HepG2 (cell line): ENCODE data around the gene ITCH. TPM values are rescaled to one million over a fixed set of nuclear protein-coding genes. Genes with fewer than 3 reads are reported as not detected.
A peak's percentile ranks its signal among the peaks of the same experiment; 100 is the strongest.

Experiments
- ATAC-seq: fragments of 200-7000 bp; cut with Tn5 transposase; 3 replicates; pipeline ENCODE4 v1.9.1; 2020; ENCODE audit warnings: mild to moderate bottlenecking, moderate library complexity
- BruUV-seq: library from RNA; stranded (reverse); fragments of 400-500 nt; replicated peaks from 2 replicates; lab custom pipeline; 2021; lab: Mats Ljungman, UMichigan
- CTCF ChIA-PET: fragments of 300-600 bp; formaldehyde crosslinking; extraction: SDS; loops from one replicate; lab custom pipeline; 2021; ENCODE audit warnings: low total read pairs, inconsistent platforms, low intra/inter-chr PET ratio; lab: Yijun Ruan, JAX
- POLR2A ChIA-PET: fragments of 350-600 bp; sonication (Branson Sonifier 250); formaldehyde crosslinking; loops from one replicate; lab custom pipeline; 2020; ENCODE audit warnings: antibody characterized with exemption, inconsistent platforms; lab: Yijun Ruan, JAX
- DNase-seq: peaks from one replicate; pipeline ENCODE4 v3.0.0-alpha.2; 2015; ENCODE audit warnings: low spot score
- FAIRE-seq: peaks from 3 replicates; lab custom pipeline; 2011; peaks lifted over from hg19 to GRCh38; lab: Jason Lieb, UNC
- H2AFZ ChIP-seq: one replicate; pipeline ENCODE4 v1.6.1; 2011; ENCODE audit warnings: low read length, inconsistent platforms
- H3K27ac ChIP-seq: fragments of 300-600 bp; 3 replicates; pipeline ENCODE4 v1.8.0; 2011; ENCODE audit warnings: mixed run types, mild to moderate bottlenecking, mixed read lengths, low read length, inconsistent platforms; ENCODE audit not compliant: insufficient read depth; ENCODE audit errors: extremely low read length
- H3K27me3 ChIP-seq, 2 experiments: fragments of 200-600 bp in 1 of 2; 2 replicates in 1 of 2; 3 replicates in 1 of 2; pipeline versions ENCODE4 v1.6.0 to v1.8.0; 2011; ENCODE audit warnings: low read length in 2 of 2, mild to moderate bottlenecking in 2 of 2, moderate library complexity in 2 of 2, inconsistent platforms in 1 of 2; ENCODE audit not compliant: insufficient read depth in 2 of 2, control insufficient read depth in 1 of 2
- H3K36me3 ChIP-seq, 2 experiments: fragments of 200-600 bp in 1 of 2; replicated peaks in 1 of 2; 2 replicates in 1 of 2; 3 replicates in 1 of 2; pipeline versions ENCODE4 v1.5.1 to v1.8.0; 2011; ENCODE audit warnings: low read length in 2 of 2, inconsistent platforms in 1 of 2; ENCODE audit not compliant: insufficient read depth in 2 of 2, control insufficient read depth in 1 of 2
- H3K4me1 ChIP-seq: 2 replicates; pipeline ENCODE4 v1.5.1; 2012; ENCODE audit warnings: low read length, inconsistent platforms; ENCODE audit not compliant: insufficient read depth
- H3K4me2 ChIP-seq: 2 replicates; pipeline ENCODE4 v1.6.0; 2011; ENCODE audit warnings: low read depth, low read length, inconsistent platforms
- H3K4me3 ChIP-seq, 3 experiments: fragments of 200-600 bp in 1 of 3; sonication (generic), shearing (Covaris generic) in 1 of 3; replicated peaks in 1 of 3; 2 replicates each; pipeline ENCODE4 v1.5.1; 2011 to 2016; ENCODE audit warnings: low read length in 3 of 3, inconsistent platforms in 2 of 3, low read depth in 2 of 3, mild to moderate bottlenecking in 2 of 3, control low read depth in 1 of 3, mixed read lengths in 1 of 3; ENCODE audit not compliant: insufficient read depth in 1 of 3
- H3K79me2 ChIP-seq: one replicate; pipeline ENCODE4 v1.6.1; 2011; ENCODE audit warnings: low read length, inconsistent platforms; ENCODE audit not compliant: insufficient read depth
- H3K9ac ChIP-seq: 2 replicates; pipeline ENCODE4 v1.6.0; 2011; ENCODE audit warnings: mild to moderate bottlenecking, low read depth, low read length, inconsistent platforms; ENCODE audit not compliant: insufficient read depth
- H3K9me3 ChIP-seq: 2 replicates; pipeline ENCODE4 v1.5.1; 2012; ENCODE audit warnings: mild to moderate bottlenecking, low read length
- H4K20me1 ChIP-seq: 2 replicates; pipeline ENCODE4 v1.6.0; 2011; ENCODE audit warnings: inconsistent platforms, mild to moderate bottlenecking, low read length, moderate library complexity; ENCODE audit not compliant: insufficient read depth
- AKAP8 ChIP-seq: sonication (generic); formaldehyde crosslinking; IDR thresholded peaks from 2 replicates; pipeline ENCODE4 v1.5.1; 2020; ENCODE audit warnings: mild to moderate bottlenecking, missing genetic modification reagents
- ARNTL ChIP-seq: sonication (generic); formaldehyde crosslinking; IDR thresholded peaks from 2 replicates; pipeline ENCODE4 v1.4.0; 2020; ENCODE audit warnings: mild to moderate bottlenecking, missing genetic modification reagents
- ATRX ChIP-seq: sonication (generic); formaldehyde crosslinking; IDR thresholded peaks from 2 replicates; pipeline ENCODE4 v1.4.0; 2020; ENCODE audit warnings: missing genetic modification reagents, borderline replicate concordance
- ETV5 ChIP-seq: IDR thresholded peaks from 2 replicates; pipeline ENCODE4 v1.6.1; 2018; ENCODE audit warnings: missing biosample characterization, missing genetic modification reagents, inconsistent platforms, borderline replicate concordance
- HES4 ChIP-seq: sonication (generic); formaldehyde crosslinking; IDR thresholded peaks from 2 replicates; pipeline ENCODE4 v1.9.0; 2021; ENCODE audit warnings: mild to moderate bottlenecking, missing genetic modification reagents, borderline replicate concordance
- MED13 ChIP-seq: sonication (generic); formaldehyde crosslinking; IDR thresholded peaks from 2 replicates; pipeline ENCODE4 v1.5.0; 2020; ENCODE audit warnings: missing genetic modification reagents
- MEF2D ChIP-seq: sonication (generic); formaldehyde crosslinking; IDR thresholded peaks from 2 replicates; pipeline ENCODE4 v1.5.1; 2020; ENCODE audit warnings: mild to moderate bottlenecking, missing genetic modification reagents
- POLR2AphosphoS5 ChIP-seq: IDR thresholded peaks from 2 replicates; pipeline ENCODE4 v1.6.1; 2012; ENCODE audit warnings: low read depth, low read length
- RBFOX2 ChIP-seq: fragments of 200-400 bp; formaldehyde crosslinking; IDR thresholded peaks from 2 replicates; pipeline ENCODE4 v1.6.1; 2017; ENCODE audit warnings: low read depth, mild to moderate bottlenecking, low read length
- SOX13 ChIP-seq, 3 experiments: fragments of 450-650 bp in 1 of 3; sonication (generic) in 1 of 3; formaldehyde crosslinking in 1 of 3; IDR thresholded peaks in 2 of 3; conservative IDR thresholded peaks in 1 of 3; 2 replicates each; pipeline versions ENCODE4 v1.5.0 to v1.6.1; 2016 to 2020; ENCODE audit warnings: antibody characterized with exemption in 1 of 3, mild to moderate bottlenecking in 1 of 3, missing compliant biosample characterization in 1 of 3, missing genetic modification reagents in 1 of 3, moderate library complexity in 1 of 3
- SP4 ChIP-seq: sonication (generic); formaldehyde crosslinking; IDR thresholded peaks from 2 replicates; pipeline ENCODE4 v1.8.1; 2023; ENCODE audit warnings: mild to moderate bottlenecking, missing genetic modification reagents
- ZBTB38 ChIP-seq: sonication (generic); formaldehyde crosslinking; IDR thresholded peaks from 2 replicates; pipeline ENCODE4 v1.5.1; 2020; ENCODE audit warnings: mild to moderate bottlenecking, missing genetic modification reagents
- ZFP90 ChIP-seq: sonication (generic); formaldehyde crosslinking; IDR thresholded peaks from 2 replicates; pipeline ENCODE4 v1.8.0; 2022; ENCODE audit warnings: missing genetic modification reagents, mild to moderate bottlenecking, inconsistent platforms, borderline replicate concordance
- ZNF264 ChIP-seq: sonication (generic); formaldehyde crosslinking; IDR thresholded peaks from 2 replicates; pipeline ENCODE4 v1.4.0; 2020; ENCODE audit warnings: missing genetic modification reagents
- ZNF282 ChIP-seq: fragments of 450-650 bp; IDR thresholded peaks from 2 replicates; pipeline ENCODE4 v1.6.1; 2018; ENCODE audit not compliant: partially characterized antibody
- ZNF317 ChIP-seq: sonication (generic); formaldehyde crosslinking; IDR thresholded peaks from 2 replicates; pipeline ENCODE4 v1.5.0; 2020; ENCODE audit warnings: mild to moderate bottlenecking, missing genetic modification reagents
- ZNF766 ChIP-seq: sonication (generic); formaldehyde crosslinking; IDR thresholded peaks from 2 replicates; pipeline ENCODE4 v1.5.0; 2020; ENCODE audit warnings: missing genetic modification reagents, borderline replicate concordance
- WGBS: methylation state at CpG from one replicate; pipeline ENCODE4 v1.1.6; 2017; ENCODE audit warnings: low lambda C conversion rate; 5-methylcytosine and 5-hydroxymethylcytosine counted together
- in situ Hi-C: cut with HindIII; loops from 2 replicates; pipeline ENCODE4 v1.10.0; 2017; ENCODE audit warnings: low pct_unique_long_range_greater_than_20kb; ENCODE audit not compliant: extremely low pct_ligation_motif_present
- intact Hi-C: fragments of 100-400 bp; cut with micrococcal nuclease; formaldehyde crosslinking; loops from one replicate; pipeline ENCODE4 v1.10.0; 2022; ENCODE audit not compliant: unreplicated experiment
- polyA plus RNA-seq, 8 experiments: library from polyadenylated mRNA; depleted of rRNA in 3 of 8; stranded (reverse) in 7 of 8; unstranded in 1 of 8; fragments of >200 nt; fragmentation: Illumina TruSeq in 4 of 8; extraction: Trizol in 4 of 8; gene quantifications; 2 replicates each; pipeline versions ENCODE4 v1.2.1 to v1.2.3, GENCODE V29; 2011 to 2016; ENCODE audit warnings: low read depth in 4 of 8, missing spikeins in 1 of 8, mixed read lengths in 1 of 8; ENCODE audit not compliant: insufficient read depth in 1 of 8
- total RNA-seq, 5 experiments: library from RNA; depleted of rRNA; stranded (reverse); fragments of >200 nt; fragmentation: Illumina TruSeq; extraction: Trizol; gene quantifications; 2 replicates each; pipeline ENCODE4 v1.2.3, GENCODE V29; 2016; ENCODE audit warnings: low read depth in 1 of 5
- TF ChIP-seq, protein P1 (sequence below): sonication (generic); formaldehyde crosslinking; IDR thresholded peaks from 2 replicates; pipeline ENCODE4 v1.4.0; 2020; ENCODE audit warnings: missing genetic modification reagents
- TF ChIP-seq, protein P2 (sequence below): sonication (generic); formaldehyde crosslinking; IDR thresholded peaks from 2 replicates; pipeline ENCODE4 v1.5.0; 2020; ENCODE audit warnings: missing genetic modification reagents
- TF ChIP-seq, protein P3 (sequence below): sonication (generic); formaldehyde crosslinking; IDR thresholded peaks from 2 replicates; pipeline ENCODE4 v1.8.0; 2022; ENCODE audit warnings: mild to moderate bottlenecking, missing genetic modification reagents, moderate library complexity

Gene ITCH
- total and polyA plus RNA-seq, 2 of the 13 experiments (the other 11 are each of a cell fraction or from before 2014, with no cell fraction given), result 20.5 to 112 TPM

DNA sequence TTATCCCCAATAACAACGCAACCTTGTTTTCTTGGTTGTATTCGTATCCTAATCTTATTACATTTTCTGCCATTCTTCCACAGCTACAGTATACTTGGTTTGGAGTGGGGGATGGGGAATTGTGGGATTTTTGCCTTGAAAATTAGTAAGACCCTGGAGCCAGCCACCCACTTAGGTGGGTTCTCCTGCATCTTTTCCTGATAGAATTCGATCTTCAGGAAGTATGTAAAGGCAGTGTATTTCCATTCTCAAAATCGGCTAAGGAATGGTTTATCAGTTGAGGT lies 1.1 kb downstream of the ITCH start (continued):
- TF ChIP-seq, protein P1, sequence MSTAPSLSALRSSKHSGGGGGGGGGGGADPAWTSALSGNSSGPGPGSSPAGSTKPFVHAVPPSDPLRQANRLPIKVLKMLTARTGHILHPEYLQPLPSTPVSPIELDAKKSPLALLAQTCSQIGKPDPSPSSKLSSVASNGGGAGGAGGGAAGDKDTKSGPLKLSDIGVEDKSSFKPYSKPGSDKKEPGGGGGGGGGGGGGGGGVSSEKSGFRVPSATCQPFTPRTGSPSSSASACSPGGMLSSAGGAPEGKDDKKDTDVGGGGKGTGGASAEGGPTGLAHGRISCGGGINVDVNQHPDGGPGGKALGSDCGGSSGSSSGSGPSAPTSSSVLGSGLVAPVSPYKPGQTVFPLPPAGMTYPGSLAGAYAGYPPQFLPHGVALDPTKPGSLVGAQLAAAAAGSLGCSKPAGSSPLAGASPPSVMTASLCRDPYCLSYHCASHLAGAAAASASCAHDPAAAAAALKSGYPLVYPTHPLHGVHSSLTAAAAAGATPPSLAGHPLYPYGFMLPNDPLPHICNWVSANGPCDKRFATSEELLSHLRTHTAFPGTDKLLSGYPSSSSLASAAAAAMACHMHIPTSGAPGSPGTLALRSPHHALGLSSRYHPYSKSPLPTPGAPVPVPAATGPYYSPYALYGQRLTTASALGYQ (CRISPR knock-in tag), result peak; percentile 36; the same call in 1 of the 2 replicates
- TF ChIP-seq ZNF317 (CRISPR knock-in tag), result peak; percentile 37; the same call in 1 of the 2 replicates
- TF ChIP-seq MED13, result no peak
- TF ChIP-seq, protein P2, sequence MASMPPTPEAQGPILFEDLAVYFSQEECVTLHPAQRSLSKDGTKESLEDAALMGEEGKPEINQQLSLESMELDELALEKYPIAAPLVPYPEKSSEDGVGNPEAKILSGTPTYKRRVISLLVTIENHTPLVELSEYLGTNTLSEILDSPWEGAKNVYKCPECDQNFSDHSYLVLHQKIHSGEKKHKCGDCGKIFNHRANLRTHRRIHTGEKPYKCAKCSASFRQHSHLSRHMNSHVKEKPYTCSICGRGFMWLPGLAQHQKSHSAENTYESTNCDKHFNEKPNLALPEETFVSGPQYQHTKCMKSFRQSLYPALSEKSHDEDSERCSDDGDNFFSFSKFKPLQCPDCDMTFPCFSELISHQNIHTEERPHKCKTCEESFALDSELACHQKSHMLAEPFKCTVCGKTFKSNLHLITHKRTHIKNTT (CRISPR knock-in tag), result 0 out of 2 replicates have a peak, but pooled peaks have one; percentile 7
- 0 out of 2 replicates have a peak, but pooled peaks have one; percentile 23 for TF ChIP-seq ZNF264 (CRISPR knock-in tag)
- TF ChIP-seq ARNTL (CRISPR knock-in tag), result no peak
- no peak for TF ChIP-seq ETV5 (CRISPR knock-in tag)
- TF ChIP-seq ZFP90 (CRISPR knock-in tag), result peak; percentile 43; the same call in 1 of the 2 replicates
- TF ChIP-seq MEF2D (CRISPR knock-in tag), result peak; percentile 0; the same call in 1 of the 2 replicates

DNA sequence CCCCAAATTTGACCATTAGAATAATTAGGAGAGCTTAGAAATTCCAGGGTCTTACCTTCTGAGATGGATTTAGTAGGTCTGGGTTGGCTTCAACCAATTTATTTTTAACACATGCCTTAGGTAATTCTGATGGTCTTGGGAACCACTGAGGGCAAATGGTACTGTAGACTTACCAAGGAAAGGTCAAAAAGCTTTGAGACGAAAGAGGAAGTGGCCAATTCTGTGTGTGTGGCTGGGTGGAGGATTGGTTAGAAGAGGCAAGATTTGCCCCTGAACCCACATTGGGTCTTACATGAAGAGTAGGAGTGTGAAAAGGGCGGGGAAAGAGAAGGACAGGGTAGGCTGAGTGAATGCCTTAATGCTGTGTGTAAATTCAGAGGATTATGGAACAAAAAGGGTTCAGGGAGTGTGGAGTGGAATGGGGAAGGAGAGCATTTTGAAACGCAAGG lies 2.7 kb downstream of the ITCH start:
- in situ Hi-C loops, result no loop called here
- Histone ChIP-seq H3K9me3 (no peaks in the 10 kb centered on the region), H4K20me1 (peaks cover 40% of the 10 kb centered on the region), H3K4me3 (no peak overlapping the region; a peak in 1 of 6 replicates), H3K36me3 (peaks cover 16 to 24% of the 10 kb centered on the region in 2 experiments), H3K4me2 (peak overlapping the region; percentile 41), H3K9ac (no peak overlapping the region), H2AFZ (no peak overlapping the region), H3K27me3 (no peaks in the 10 kb centered on the region; a peak in 1 of 5 replicates), H3K4me1 (peaks cover 66% of the 10 kb centered on the region), H3K79me2 (peaks cover 72% of the 10 kb centered on the region), H3K27ac (peak overlapping the region; percentile 16)
- BruUV-seq, result TSS peak; percentile 0
- FAIRE-seq (no peak), ATAC-seq (no peak), DNase-seq (no peak)
- ChIA-PET CTCF (interaction anchor here (2.0 kb wide), 1 partner anchor 53 kb away, joined by 8 read pairs; no protein-coding TSS in a partner anchor), POLR2A (interaction anchor here (1.2 to 3.1 kb wide), 4 partner anchors 22 to 54 kb away, joined by 4 to 20 read pairs (median 6); no protein-coding TSS in a partner anchor)
- WGBS, result 88% methylated on average over 3 of the region's 3 CpGs
- intact Hi-C loops, result loop anchor here (5.0 kb wide), 1 partner anchor 42 kb away; no protein-coding TSS in a partner anchor
- TF ChIP-seq AKAP8 (CRISPR knock-in tag) (peak; percentile 69; the same call in 1 of the 2 replicates), SP4 (CRISPR knock-in tag) (no peak), POLR2AphosphoS5 (peak; percentile 29), ZNF282 (peak; percentile 47), ATRX (no peak), SOX13 (IDR thresholded peaks at IDR 0.05) (no peak), SOX13 (CRISPR knock-in tag; conservative IDR thresholded peaks at IDR 0.05 in 1 of 2, IDR thresholded peaks at IDR 0.05 in 1 of 2) (0 out of 4 replicates have a peak, but pooled peaks of 1 of the 2 experiments have one; percentile 13), HES4 (no peak), RBFOX2 (0 out of 2 replicates have a peak, but pooled peaks have one; percentile 17), ZNF766 (CRISPR knock-in tag) (no peak), ZBTB38 (0 out of 2 replicates have a peak, but pooled peaks have one; percentile 1)
- TF ChIP-seq, protein P3, sequence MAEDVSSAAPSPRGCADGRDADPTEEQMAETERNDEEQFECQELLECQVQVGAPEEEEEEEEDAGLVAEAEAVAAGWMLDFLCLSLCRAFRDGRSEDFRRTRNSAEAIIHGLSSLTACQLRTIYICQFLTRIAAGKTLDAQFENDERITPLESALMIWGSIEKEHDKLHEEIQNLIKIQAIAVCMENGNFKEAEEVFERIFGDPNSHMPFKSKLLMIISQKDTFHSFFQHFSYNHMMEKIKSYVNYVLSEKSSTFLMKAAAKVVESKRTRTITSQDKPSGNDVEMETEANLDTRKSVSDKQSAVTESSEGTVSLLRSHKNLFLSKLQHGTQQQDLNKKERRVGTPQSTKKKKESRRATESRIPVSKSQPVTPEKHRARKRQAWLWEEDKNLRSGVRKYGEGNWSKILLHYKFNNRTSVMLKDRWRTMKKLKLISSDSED (CRISPR knock-in tag), result no peak
